HepG2 (cell line): Measurements from ENCODE around the gene LDLRAD4. TPM values are rescaled to one million over a fixed set of nuclear protein-coding genes. Genes with fewer than 3 reads are reported as not detected.

Experiments
- DNMT1 ChIP-seq: sonication (generic); formaldehyde crosslinking; IDR thresholded peaks from 2 replicates; pipeline ENCODE4 v1.5.1; 2020; ENCODE audit warnings: mild to moderate bottlenecking, missing genetic modification reagents
- FOSL2 ChIP-seq: sonication (generic); formaldehyde crosslinking; IDR thresholded peaks from 2 replicates; pipeline ENCODE4 v1.4.0; 2020; ENCODE audit warnings: missing genetic modification reagents
- ZBTB20 ChIP-seq: sonication (generic); formaldehyde crosslinking; IDR thresholded peaks from 2 replicates; pipeline ENCODE4 v1.8.1; 2023; ENCODE audit warnings: missing genetic modification reagents, low read depth, mild to moderate bottlenecking, borderline replicate concordance
- ZNF282 ChIP-seq: fragments of 450-650 bp; IDR thresholded peaks from 2 replicates; pipeline ENCODE4 v1.6.1; 2018; ENCODE audit not compliant: partially characterized antibody
- ZNF629 ChIP-seq: sonication (generic); formaldehyde crosslinking; conservative IDR thresholded peaks from 2 replicates; pipeline ENCODE4 v1.5.0; 2020; ENCODE audit warnings: missing genetic modification reagents
- polyA plus RNA-seq, 8 experiments: library from polyadenylated mRNA; depleted of rRNA in 3 of 8; stranded (reverse) in 7 of 8; unstranded in 1 of 8; fragments of >200 nt; fragmentation: Illumina TruSeq in 4 of 8; extraction: Trizol in 4 of 8; gene quantifications; 2 replicates each; pipeline versions ENCODE4 v1.2.1 to v1.2.3, GENCODE V29; 2011 to 2016; ENCODE audit warnings: low read depth in 4 of 8, missing spikeins in 1 of 8, mixed read lengths in 1 of 8; ENCODE audit not compliant: insufficient read depth in 1 of 8
- total RNA-seq, 5 experiments: library from RNA; depleted of rRNA; stranded (reverse); fragments of >200 nt; fragmentation: Illumina TruSeq; extraction: Trizol; gene quantifications; 2 replicates each; pipeline ENCODE4 v1.2.3, GENCODE V29; 2016; ENCODE audit warnings: low read depth in 1 of 5
- TF ChIP-seq, protein P1 (sequence below), 2 experiments: sonication (generic) in 1 of 2; formaldehyde crosslinking in 1 of 2; IDR thresholded peaks; 2 replicates each; pipeline versions ENCODE4 v1.6.1 to v1.9.0; 2014 to 2022; ENCODE audit warnings: antibody characterized with exemption in 1 of 2, borderline replicate concordance in 1 of 2, inconsistent platforms in 1 of 2, low read depth in 1 of 2, missing genetic modification reagents in 1 of 2
- TF ChIP-seq, protein P2 (sequence below): sonication (generic); formaldehyde crosslinking; IDR thresholded peaks from 2 replicates; pipeline ENCODE4 v1.4.0; 2020; ENCODE audit warnings: missing genetic modification reagents
- TF ChIP-seq, protein P3 (sequence below): sonication (generic); formaldehyde crosslinking; IDR thresholded peaks from 2 replicates; pipeline ENCODE4 v1.4.0; 2020; ENCODE audit warnings: missing genetic modification reagents

The LDLRAD4 gene
- total and polyA plus RNA-seq, 2 of the 13 experiments (the other 11 are each of a cell fraction or from before 2014, with no cell fraction given) = 13.6 to 20.9 TPM

DNA sequence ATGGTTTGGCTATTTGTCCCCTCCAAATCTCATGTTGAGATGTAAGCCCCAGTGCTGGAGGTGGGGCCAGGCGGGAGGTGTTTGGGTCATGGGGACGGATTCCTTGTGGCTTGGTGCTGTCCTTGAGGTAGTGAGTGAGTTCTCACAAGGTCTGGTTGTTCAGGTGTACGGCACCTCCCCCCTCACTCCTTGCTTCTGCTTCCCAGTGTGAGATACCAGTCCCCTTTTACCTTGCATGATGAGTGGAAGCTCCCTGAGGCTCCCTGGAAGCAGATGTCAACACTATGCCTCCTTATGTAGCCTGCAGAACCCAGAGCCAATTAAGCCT, 232.6 kb downstream of the LDLRAD4 start (continued):
- TF ChIP-seq, protein P1, sequence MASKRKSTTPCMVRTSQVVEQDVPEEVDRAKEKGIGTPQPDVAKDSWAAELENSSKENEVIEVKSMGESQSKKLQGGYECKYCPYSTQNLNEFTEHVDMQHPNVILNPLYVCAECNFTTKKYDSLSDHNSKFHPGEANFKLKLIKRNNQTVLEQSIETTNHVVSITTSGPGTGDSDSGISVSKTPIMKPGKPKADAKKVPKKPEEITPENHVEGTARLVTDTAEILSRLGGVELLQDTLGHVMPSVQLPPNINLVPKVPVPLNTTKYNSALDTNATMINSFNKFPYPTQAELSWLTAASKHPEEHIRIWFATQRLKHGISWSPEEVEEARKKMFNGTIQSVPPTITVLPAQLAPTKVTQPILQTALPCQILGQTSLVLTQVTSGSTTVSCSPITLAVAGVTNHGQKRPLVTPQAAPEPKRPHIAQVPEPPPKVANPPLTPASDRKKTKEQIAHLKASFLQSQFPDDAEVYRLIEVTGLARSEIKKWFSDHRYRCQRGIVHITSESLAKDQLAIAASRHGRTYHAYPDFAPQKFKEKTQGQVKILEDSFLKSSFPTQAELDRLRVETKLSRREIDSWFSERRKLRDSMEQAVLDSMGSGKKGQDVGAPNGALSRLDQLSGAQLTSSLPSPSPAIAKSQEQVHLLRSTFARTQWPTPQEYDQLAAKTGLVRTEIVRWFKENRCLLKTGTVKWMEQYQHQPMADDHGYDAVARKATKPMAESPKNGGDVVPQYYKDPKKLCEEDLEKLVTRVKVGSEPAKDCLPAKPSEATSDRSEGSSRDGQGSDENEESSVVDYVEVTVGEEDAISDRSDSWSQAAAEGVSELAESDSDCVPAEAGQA (IDR thresholded peaks at IDR 0.05; ENCODE audit: low read depth) = no peak
- TF ChIP-seq, protein P1 (CRISPR knock-in tag; IDR thresholded peaks at IDR 0.05; ENCODE audit: borderline replicate concordance) = no peak
- TF ChIP-seq DNMT1 (CRISPR knock-in tag) = no peak
- no peak for TF ChIP-seq ZNF282
- TF ChIP-seq ZNF629 = no peak
- TF ChIP-seq, protein P2, sequence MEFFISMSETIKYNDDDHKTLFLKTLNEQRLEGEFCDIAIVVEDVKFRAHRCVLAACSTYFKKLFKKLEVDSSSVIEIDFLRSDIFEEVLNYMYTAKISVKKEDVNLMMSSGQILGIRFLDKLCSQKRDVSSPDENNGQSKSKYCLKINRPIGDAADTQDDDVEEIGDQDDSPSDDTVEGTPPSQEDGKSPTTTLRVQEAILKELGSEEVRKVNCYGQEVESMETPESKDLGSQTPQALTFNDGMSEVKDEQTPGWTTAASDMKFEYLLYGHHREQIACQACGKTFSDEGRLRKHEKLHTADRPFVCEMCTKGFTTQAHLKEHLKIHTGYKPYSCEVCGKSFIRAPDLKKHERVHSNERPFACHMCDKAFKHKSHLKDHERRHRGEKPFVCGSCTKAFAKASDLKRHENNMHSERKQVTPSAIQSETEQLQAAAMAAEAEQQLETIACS (CRISPR knock-in tag) = no peak
- TF ChIP-seq ZBTB20 = no peak
- TF ChIP-seq, protein P3, sequence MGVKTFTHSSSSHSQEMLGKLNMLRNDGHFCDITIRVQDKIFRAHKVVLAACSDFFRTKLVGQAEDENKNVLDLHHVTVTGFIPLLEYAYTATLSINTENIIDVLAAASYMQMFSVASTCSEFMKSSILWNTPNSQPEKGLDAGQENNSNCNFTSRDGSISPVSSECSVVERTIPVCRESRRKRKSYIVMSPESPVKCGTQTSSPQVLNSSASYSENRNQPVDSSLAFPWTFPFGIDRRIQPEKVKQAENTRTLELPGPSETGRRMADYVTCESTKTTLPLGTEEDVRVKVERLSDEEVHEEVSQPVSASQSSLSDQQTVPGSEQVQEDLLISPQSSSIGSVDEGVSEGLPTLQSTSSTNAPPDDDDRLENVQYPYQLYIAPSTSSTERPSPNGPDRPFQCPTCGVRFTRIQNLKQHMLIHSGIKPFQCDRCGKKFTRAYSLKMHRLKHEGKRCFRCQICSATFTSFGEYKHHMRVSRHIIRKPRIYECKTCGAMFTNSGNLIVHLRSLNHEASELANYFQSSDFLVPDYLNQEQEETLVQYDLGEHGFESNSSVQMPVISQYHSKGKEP (CRISPR knock-in tag) = no peak
- no peak for TF ChIP-seq FOSL2 (CRISPR knock-in tag)
